Mesothelial cell of epicardium (in vitro differentiated cells): ENCODE results near the gene WDR38. TPM values are rescaled to one million over a fixed set of nuclear protein-coding genes. Genes with fewer than 3 reads are reported as not detected.
A peak's percentile ranks its signal among the peaks of the same experiment; 100 is the strongest.

Experiments
- DNase-seq, 2 experiments: peaks; one replicate each; pipeline ENCODE4 v3.0.0; 2021; ENCODE audit warnings: low spot score in 2 of 2; ENCODE audit not compliant: unreplicated experiment in 2 of 2
- H3K27ac Mint-ChIP-seq: 2 replicates; pipeline ENCODE4 v1.8.0; 2021; ENCODE audit warnings: mixed read lengths
- H3K27me3 Mint-ChIP-seq: 2 replicates; pipeline ENCODE4 v1.8.0; 2021; ENCODE audit warnings: low read depth, mixed read lengths
- H3K36me3 Mint-ChIP-seq: 2 replicates; pipeline ENCODE4 v1.8.0; 2021; ENCODE audit warnings: mixed read lengths
- H3K4me1 Mint-ChIP-seq: 2 replicates; pipeline ENCODE4 v1.8.0; 2021; ENCODE audit warnings: mixed read lengths
- H3K4me3 Mint-ChIP-seq: 2 replicates; pipeline ENCODE4 v1.8.0; 2021; ENCODE audit warnings: mild to moderate bottlenecking, moderate library complexity, mixed read lengths
- H3K9me3 Mint-ChIP-seq: 2 replicates; pipeline ENCODE4 v1.8.0; 2021; ENCODE audit warnings: mixed read lengths
- total RNA-seq: library from RNA; stranded (reverse); gene quantifications from 3 replicates; pipeline ENCODE4 v1.2.1, GENCODE V29; 2021
- TF ChIP-seq, protein P1 (sequence below): fragments of 200-600 bp; sonication (generic); IDR thresholded peaks from one replicate; pipeline ENCODE4 v1.5.0; 2021; ENCODE audit warnings: antibody characterized with exemption; ENCODE audit not compliant: unreplicated experiment

The WDR38 gene
- total RNA-seq, 1 donor from 2014 or later: not detected

DNA sequence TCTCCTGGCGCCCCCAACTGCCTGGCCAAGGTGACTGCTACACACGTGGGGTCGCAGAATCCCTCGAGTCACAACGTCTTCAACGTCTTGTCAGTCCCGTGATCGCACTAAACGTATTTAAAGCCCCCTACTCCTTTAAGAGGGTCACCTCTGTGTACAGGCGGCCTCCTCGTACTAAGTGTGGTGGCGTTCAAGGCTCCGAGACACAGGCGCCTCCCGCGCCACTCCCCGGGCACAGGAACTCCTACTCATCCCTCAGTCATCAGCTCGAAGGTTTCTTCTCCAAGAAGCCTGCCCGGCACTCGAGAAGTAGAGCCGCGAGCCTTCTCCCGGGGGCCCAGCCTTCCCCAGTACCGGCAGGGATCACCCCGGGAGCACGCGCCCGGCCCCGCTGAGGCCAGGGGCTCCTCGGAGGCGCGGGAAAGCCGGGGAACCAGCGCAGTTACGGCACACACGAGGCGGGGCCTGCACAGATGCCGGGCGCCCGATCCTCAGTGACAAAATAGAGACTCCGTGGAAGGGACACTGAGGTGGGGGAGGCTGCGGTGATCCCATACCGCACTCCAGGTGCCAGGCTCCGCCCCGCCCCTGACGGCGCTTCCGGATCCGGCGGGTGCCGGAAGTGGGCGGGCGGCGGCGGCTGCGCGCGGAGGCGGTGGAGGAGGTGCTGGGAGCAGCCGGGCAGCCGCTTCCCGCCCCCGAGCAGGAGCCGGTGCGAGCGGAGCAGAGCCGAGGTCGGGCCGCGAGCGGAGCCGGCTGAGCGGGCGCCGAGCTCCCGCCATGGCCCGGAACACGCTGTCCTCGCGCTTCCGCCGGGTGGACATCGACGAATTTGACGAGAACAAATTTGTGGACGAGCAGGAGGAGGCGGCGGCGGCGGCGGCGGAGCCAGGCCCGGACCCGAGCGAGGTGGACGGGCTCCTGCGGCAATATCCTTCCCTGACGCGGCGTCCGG is 15.5 kb downstream of the WDR38 start:
- peaks cover 36% of the 10 kb centered on the region for H3K4me1 Mint-ChIP-seq
- H3K9me3 Mint-ChIP-seq: no peaks in the 10 kb centered on the region
- peak overlapping the region; percentile 93 for H3K4me3 Mint-ChIP-seq
- peak overlapping the region; percentile 99 for H3K27ac Mint-ChIP-seq
- peaks cover 4% of the 10 kb centered on the region for H3K36me3 Mint-ChIP-seq
- DNase-seq: peak; percentile 84 to 87
- TF ChIP-seq, protein P1, sequence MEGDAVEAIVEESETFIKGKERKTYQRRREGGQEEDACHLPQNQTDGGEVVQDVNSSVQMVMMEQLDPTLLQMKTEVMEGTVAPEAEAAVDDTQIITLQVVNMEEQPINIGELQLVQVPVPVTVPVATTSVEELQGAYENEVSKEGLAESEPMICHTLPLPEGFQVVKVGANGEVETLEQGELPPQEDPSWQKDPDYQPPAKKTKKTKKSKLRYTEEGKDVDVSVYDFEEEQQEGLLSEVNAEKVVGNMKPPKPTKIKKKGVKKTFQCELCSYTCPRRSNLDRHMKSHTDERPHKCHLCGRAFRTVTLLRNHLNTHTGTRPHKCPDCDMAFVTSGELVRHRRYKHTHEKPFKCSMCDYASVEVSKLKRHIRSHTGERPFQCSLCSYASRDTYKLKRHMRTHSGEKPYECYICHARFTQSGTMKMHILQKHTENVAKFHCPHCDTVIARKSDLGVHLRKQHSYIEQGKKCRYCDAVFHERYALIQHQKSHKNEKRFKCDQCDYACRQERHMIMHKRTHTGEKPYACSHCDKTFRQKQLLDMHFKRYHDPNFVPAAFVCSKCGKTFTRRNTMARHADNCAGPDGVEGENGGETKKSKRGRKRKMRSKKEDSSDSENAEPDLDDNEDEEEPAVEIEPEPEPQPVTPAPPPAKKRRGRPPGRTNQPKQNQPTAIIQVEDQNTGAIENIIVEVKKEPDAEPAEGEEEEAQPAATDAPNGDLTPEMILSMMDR: no peak
- H3K27me3 Mint-ChIP-seq: no peaks in the 10 kb centered on the region

DNA sequence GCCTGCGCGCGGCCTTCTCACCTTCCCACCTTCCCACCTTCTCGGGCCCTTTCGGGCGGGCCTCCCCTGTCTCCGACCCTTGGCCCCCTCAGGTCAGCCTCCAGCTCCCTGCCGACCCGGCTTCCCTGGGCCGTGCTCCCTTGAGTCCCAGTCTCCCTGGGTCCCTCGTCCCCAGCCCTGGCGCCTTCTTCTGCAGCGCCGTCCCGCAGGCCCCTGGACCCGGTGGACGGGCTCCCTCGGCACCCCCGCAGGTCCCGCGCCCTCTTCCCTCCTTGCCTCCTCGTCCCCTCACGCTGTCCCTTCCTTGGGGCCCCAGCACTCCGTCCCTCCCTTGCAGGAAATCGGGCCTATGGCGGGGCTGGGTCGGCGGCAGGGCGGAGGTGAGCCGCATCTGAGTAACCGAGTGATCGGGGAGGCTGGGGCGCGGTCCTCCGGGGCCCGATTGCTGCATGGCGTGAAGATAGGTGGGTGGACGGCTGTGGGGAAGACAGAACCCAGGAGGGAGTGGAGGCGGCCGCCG is 16.3 kb downstream of the WDR38 start:
- TF ChIP-seq, protein P1: no peak
- peaks cover 36% of the 10 kb centered on the region for H3K4me1 Mint-ChIP-seq
- DNase-seq: peak in 1 of 2 experiments; percentile 57
- no peaks in the 10 kb centered on the region for H3K9me3 Mint-ChIP-seq
- H3K27ac Mint-ChIP-seq: peak overlapping the region; percentile 92
- peak overlapping the region; percentile 93 for H3K4me3 Mint-ChIP-seq
- no peaks in the 10 kb centered on the region for H3K27me3 Mint-ChIP-seq
- peaks cover 4% of the 10 kb centered on the region for H3K36me3 Mint-ChIP-seq

DNA sequence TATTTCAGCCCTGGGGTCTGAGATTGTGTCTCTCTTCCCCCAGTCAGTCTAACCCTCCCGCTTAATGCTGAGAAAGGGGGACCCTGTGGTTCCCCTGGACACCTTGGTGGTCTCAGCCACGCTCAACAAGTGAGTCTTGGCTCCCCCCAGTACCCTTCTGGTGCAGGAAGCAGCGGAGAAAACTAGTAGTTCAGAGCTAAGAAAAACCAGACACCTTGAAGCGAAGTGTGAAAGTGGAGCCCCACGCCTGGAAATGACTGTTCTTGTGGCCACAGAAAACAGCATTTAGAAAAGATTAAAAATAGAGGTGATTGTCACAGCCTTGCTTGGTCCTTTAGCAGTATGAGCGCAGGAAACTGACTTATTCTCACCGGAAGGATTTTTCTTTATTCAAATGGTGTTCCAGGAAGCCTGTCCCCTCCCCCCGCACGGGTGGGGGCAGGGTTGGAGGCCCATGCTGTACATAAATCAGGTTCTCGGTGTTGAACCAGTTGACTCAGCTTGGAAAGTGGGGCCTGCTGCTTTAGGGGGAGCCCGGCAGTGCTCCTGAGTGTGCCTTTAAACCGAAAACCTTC is 16.8 kb downstream of the WDR38 start:
- Mint-ChIP-seq H3K4me3 (peak overlapping the region; percentile 93), H3K27ac (peak overlapping the region; percentile 92), H3K4me1 (peaks cover 36% of the 10 kb centered on the region), H3K9me3 (no peaks in the 10 kb centered on the region), H3K27me3 (no peaks in the 10 kb centered on the region), H3K36me3 (peaks cover 4% of the 10 kb centered on the region)
- DNase-seq: no peak
- TF ChIP-seq, protein P1: no peak

DNA sequence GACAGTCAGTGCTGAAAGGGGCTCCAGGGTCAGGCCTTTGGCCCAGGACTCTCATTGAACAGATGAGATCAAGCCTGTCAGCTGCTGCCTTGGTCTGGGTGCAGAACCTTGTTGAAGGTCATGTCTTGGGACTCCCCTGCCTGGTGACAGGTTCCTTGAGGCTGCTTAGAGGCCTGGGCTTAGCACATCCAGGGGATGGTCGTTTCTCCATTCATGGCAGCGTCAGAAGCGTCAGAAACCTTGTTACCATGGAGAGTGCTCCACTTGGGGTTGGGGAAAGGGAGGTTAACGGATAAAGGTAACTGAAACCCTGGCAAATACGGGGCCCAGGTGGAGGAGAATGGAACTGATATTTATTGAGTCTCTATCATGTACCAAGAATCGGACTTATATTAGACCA is 17.5 kb downstream of the WDR38 start:
- Mint-ChIP-seq H3K4me1 (peaks cover 36% of the 10 kb centered on the region), H3K27ac (peak overlapping the region; percentile 92)
- no peak for DNase-seq

DNA sequence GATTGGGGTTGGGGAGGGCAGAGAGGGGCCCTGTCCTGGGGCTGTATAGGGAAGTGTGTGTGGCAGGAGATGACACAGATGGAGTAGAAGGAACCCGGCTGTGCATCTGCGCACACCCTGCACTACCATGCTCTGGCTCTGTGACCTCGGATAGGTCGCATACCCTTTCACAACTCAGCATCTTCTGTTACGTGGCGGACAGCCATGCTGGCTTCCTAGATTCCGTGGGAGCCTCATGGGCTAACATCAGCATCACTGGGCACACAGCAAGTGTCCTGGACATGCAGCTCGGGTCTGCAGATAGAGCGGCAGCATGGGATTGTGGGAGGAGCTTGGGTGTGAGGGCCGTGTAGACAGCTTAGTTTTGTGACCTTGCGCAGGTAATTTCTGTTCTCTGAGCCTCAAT is 17.9 kb downstream of the WDR38 start:
- no peaks in the 10 kb centered on the region for H3K9me3 Mint-ChIP-seq
- TF ChIP-seq, protein P1: no peak
- H3K27ac Mint-ChIP-seq: peak overlapping the region; percentile 64
- H3K36me3 Mint-ChIP-seq: peaks cover 4% of the 10 kb centered on the region
- H3K4me3 Mint-ChIP-seq: peak overlapping the region; percentile 93
- peaks cover 36% of the 10 kb centered on the region for H3K4me1 Mint-ChIP-seq
- H3K27me3 Mint-ChIP-seq: no peaks in the 10 kb centered on the region
- DNase-seq: no peak

More for the DNA sequence above, 17.5 kb downstream of the WDR38 start:
- Mint-ChIP-seq H3K9me3 (no peaks in the 10 kb centered on the region), H3K27me3 (no peaks in the 10 kb centered on the region), H3K4me3 (peak overlapping the region; percentile 93), H3K36me3 (peaks cover 4% of the 10 kb centered on the region)
- TF ChIP-seq, protein P1: no peak
